Measurements from ENCODE around the gene SOX6. TPM values are rescaled to one million over a fixed set of nuclear protein-coding genes. Genes with fewer than 3 reads are reported as not detected.

Gene SOX6
- total RNA-seq, 1 experiment from 2014 or later, result 5.1 TPM

- Histone ChIP-seq H3K79me2 (ENCODE audit: low read depth) (no peaks in the 10 kb centered on the region), H3K4me2 (no peak overlapping the region), H3K9me2 (ENCODE audit: insufficient read depth) (no peaks in the 10 kb centered on the region), H3K4me1 (replicated peaks; ENCODE audit: insufficient read depth) (no peaks in the 10 kb centered on the region), H3K27me3 (ENCODE audit: insufficient read depth, low read depth) (no peaks in the 10 kb centered on the region), H3F3A (ENCODE audit: insufficient read depth, low read depth) (no peaks in the 10 kb centered on the region), H2AFZ (no peak overlapping the region), H3K27ac (no peak overlapping the region), H3K36me3 (ENCODE audit: low read depth) (no peaks in the 10 kb centered on the region), H3K4me3 (no peak overlapping the region), H4K20me1 (ENCODE audit: insufficient read depth) (no peaks in the 10 kb centered on the region), H3K9me3 (ENCODE audit: insufficient read depth, low read depth) (no peaks in the 10 kb centered on the region)
- no peak for TF ChIP-seq CTCF (conservative IDR thresholded peaks at IDR 0.05)
- no peak for TF ChIP-seq EZH2 (IDR thresholded peaks at IDR 0.05; ENCODE audit: low read depth)
- DNase-seq, result no peak
- intact Hi-C loops (cut with micrococcal nuclease; ENCODE audit: unreplicated experiment), result no loop called here
- BruUV-seq (replicated peaks), result no TSS peak
- ChIA-PET POLR2A (ENCODE audit: unreplicated experiment) (no interaction called here), CTCF (no interaction called here)
Observed at GRCh38 chr11:16311831-16312230, 44.5 kb downstream of the SOX6 start.

GRCh38 chr11:16310943-16311342 lies 45.4 kb downstream of the SOX6 start:
- H3K4me2 ChIP-seq, result no peak overlapping the region
- H3K27me3 ChIP-seq (ENCODE audit: insufficient read depth, low read depth), result no peaks in the 10 kb centered on the region
- H3K36me3 ChIP-seq (ENCODE audit: low read depth), result no peaks in the 10 kb centered on the region
- H3K9me3 ChIP-seq (ENCODE audit: insufficient read depth, low read depth), result no peaks in the 10 kb centered on the region
- BruUV-seq (replicated peaks), result no TSS peak
- H3K4me1 ChIP-seq (replicated peaks; ENCODE audit: insufficient read depth), result no peaks in the 10 kb centered on the region
- TF ChIP-seq EZH2 (IDR thresholded peaks at IDR 0.05; ENCODE audit: low read depth), result no peak
- intact Hi-C loops (cut with micrococcal nuclease; ENCODE audit: unreplicated experiment), result no loop called here
- no peak for DNase-seq
- no peaks in the 10 kb centered on the region for H3K9me2 ChIP-seq (ENCODE audit: insufficient read depth)
- H4K20me1 ChIP-seq (ENCODE audit: insufficient read depth), result no peaks in the 10 kb centered on the region
- ChIA-PET CTCF (no interaction called here), POLR2A (ENCODE audit: unreplicated experiment) (no interaction called here)
- H3K4me3 ChIP-seq, result no peak overlapping the region
- H3K27ac ChIP-seq, result no peak overlapping the region
- H3F3A ChIP-seq (ENCODE audit: insufficient read depth, low read depth), result no peaks in the 10 kb centered on the region
- no peaks in the 10 kb centered on the region for H3K79me2 ChIP-seq (ENCODE audit: low read depth)
- H2AFZ ChIP-seq, result no peak overlapping the region

GRCh38 chr11:16309226-16309625 lies 47.1 kb downstream of the SOX6 start:
- no TSS peak for BruUV-seq (replicated peaks)
- intact Hi-C loops (cut with micrococcal nuclease; ENCODE audit: unreplicated experiment), result loop anchor here (10.0 kb wide), 1 partner anchor 654 kb away; no protein-coding TSS in a partner anchor

More at GRCh38 chr11:16309226-16309625, 47.1 kb downstream of the SOX6 start:
- TF ChIP-seq EZH2 (IDR thresholded peaks at IDR 0.05; ENCODE audit: low read depth) (no peak), CTCF (conservative IDR thresholded peaks at IDR 0.05) (no peak)
- no peaks in the 10 kb centered on the region for H3K9me2 ChIP-seq (ENCODE audit: insufficient read depth)
- no peaks in the 10 kb centered on the region for H3K4me1 ChIP-seq (replicated peaks; ENCODE audit: insufficient read depth)
- no peak overlapping the region for H3K4me3 ChIP-seq
- H2AFZ ChIP-seq, result no peak overlapping the region
- CTCF ChIA-PET, result no interaction called here
- H3K36me3 ChIP-seq (ENCODE audit: low read depth), result no peaks in the 10 kb centered on the region
- H3F3A ChIP-seq (ENCODE audit: insufficient read depth, low read depth), result no peaks in the 10 kb centered on the region
- no peaks in the 10 kb centered on the region for H3K9me3 ChIP-seq (ENCODE audit: insufficient read depth, low read depth)
- H3K27me3 ChIP-seq (ENCODE audit: insufficient read depth, low read depth), result no peaks in the 10 kb centered on the region
- no peaks in the 10 kb centered on the region for H3K79me2 ChIP-seq (ENCODE audit: low read depth)
- POLR2A ChIA-PET (ENCODE audit: unreplicated experiment), result interaction anchor here (0.6 kb wide), 1 partner anchor 283 kb away, joined by 5 read pairs; no protein-coding TSS in a partner anchor
- no peak overlapping the region for H3K4me2 ChIP-seq
- H3K27ac ChIP-seq, result no peak overlapping the region
- no peaks in the 10 kb centered on the region for H4K20me1 ChIP-seq (ENCODE audit: insufficient read depth)
- DNase-seq, result no peak
